ENCODE data around the gene R3HDM1.

GRCh38 chr2:135674453-135674852, 143.2 kb downstream of the R3HDM1 start:
- no peak for TF ChIP-seq POLR2AphosphoS5 (IDR thresholded peaks at IDR 0.05; ENCODE audit: borderline replicate concordance, low read depth, low read length)
- TF ChIP-seq EZH2 (IDR thresholded peaks at IDR 0.05): no peak
- TF ChIP-seq FOXP2 (optimal IDR thresholded peaks at IDR 0.05; ENCODE audit: control extremely low read depth, extremely low read length, insufficient read depth): no peak

All from SK-N-MC (cell line).